ENCODE data around the gene CENATAC.

Gene CENATAC

GRCh38 chr11:118998822-118999221, 884 bp downstream of the CENATAC start:
- Histone ChIP-seq H3K9me3 (replicated peaks; ENCODE audit: insufficient read depth, low read length) (no peaks in the 10 kb centered on the region), H2AFZ (ENCODE audit: low read length) (0 out of 2 replicates have a peak overlapping the region, but pooled peaks have one; percentile 95), H4K20me1 (ENCODE audit: insufficient read depth, low read length) (no peaks in the 10 kb centered on the region), H3K4me1 (ENCODE audit: low read length) (peaks cover 8% of the 10 kb centered on the region; the same call in 1 of the 2 replicates), H3K4me3 (ENCODE audit: low read length) (peak overlapping the region; percentile 91), H3K27me3 (replicated peaks; ENCODE audit: insufficient read depth, low read length) (no peaks in the 10 kb centered on the region), H3K36me3 (replicated peaks; ENCODE audit: insufficient read depth, low read length) (peaks cover 4% of the 10 kb centered on the region; the same call in 1 of the 2 replicates), H3K4me2 (ENCODE audit: low read depth, low read length) (peak overlapping the region; percentile 96), H3F3A (ENCODE audit: insufficient read depth, low read length) (no peaks in the 10 kb centered on the region), H3K79me2 (ENCODE audit: low read length) (peaks cover 61% of the 10 kb centered on the region), H3K27ac (ENCODE audit: low read length) (no peak overlapping the region), H3K9me2 (replicated peaks; ENCODE audit: insufficient read depth, low read length) (no peaks in the 10 kb centered on the region), H3K9ac (ENCODE audit: low read length) (peak overlapping the region; percentile 79)
- no peak for DNase-seq
- TF ChIP-seq, protein P1, sequence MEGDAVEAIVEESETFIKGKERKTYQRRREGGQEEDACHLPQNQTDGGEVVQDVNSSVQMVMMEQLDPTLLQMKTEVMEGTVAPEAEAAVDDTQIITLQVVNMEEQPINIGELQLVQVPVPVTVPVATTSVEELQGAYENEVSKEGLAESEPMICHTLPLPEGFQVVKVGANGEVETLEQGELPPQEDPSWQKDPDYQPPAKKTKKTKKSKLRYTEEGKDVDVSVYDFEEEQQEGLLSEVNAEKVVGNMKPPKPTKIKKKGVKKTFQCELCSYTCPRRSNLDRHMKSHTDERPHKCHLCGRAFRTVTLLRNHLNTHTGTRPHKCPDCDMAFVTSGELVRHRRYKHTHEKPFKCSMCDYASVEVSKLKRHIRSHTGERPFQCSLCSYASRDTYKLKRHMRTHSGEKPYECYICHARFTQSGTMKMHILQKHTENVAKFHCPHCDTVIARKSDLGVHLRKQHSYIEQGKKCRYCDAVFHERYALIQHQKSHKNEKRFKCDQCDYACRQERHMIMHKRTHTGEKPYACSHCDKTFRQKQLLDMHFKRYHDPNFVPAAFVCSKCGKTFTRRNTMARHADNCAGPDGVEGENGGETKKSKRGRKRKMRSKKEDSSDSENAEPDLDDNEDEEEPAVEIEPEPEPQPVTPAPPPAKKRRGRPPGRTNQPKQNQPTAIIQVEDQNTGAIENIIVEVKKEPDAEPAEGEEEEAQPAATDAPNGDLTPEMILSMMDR (IDR thresholded peaks at IDR 0.05; ENCODE audit: low read length) = no peak
- TF ChIP-seq EZH2 (optimal IDR thresholded peaks at IDR 0.05; ENCODE audit: low read depth, low read length) (no peak), EZH2phosphoT487 (IDR thresholded peaks at IDR 0.05; ENCODE audit: low read length) (no peak)

GRCh38 chr11:119000906-119001305, 3.0 kb downstream of the CENATAC start:
- no peak overlapping the region for H3K9ac ChIP-seq (ENCODE audit: low read length)
- H3K27me3 ChIP-seq (replicated peaks; ENCODE audit: insufficient read depth, low read length) = no peaks in the 10 kb centered on the region
- H3F3A ChIP-seq (ENCODE audit: insufficient read depth, low read length) = no peaks in the 10 kb centered on the region
- H3K9me3 ChIP-seq (replicated peaks; ENCODE audit: insufficient read depth, low read length) = no peaks in the 10 kb centered on the region
- H3K9me2 ChIP-seq (replicated peaks; ENCODE audit: insufficient read depth, low read length) = no peaks in the 10 kb centered on the region
- no peak overlapping the region for H3K4me3 ChIP-seq (ENCODE audit: low read length)
- no peak overlapping the region for H3K4me2 ChIP-seq (ENCODE audit: low read depth, low read length)
- no peak overlapping the region for H2AFZ ChIP-seq (ENCODE audit: low read length)
- H3K36me3 ChIP-seq (replicated peaks; ENCODE audit: insufficient read depth, low read length) = peaks cover 6% of the 10 kb centered on the region; the same call in 1 of the 2 replicates
- H3K27ac ChIP-seq (ENCODE audit: low read length) = no peak overlapping the region
- no peaks in the 10 kb centered on the region for H4K20me1 ChIP-seq (ENCODE audit: insufficient read depth, low read length)
- DNase-seq = no peak
- peaks cover 58% of the 10 kb centered on the region for H3K79me2 ChIP-seq (ENCODE audit: low read length)
- TF ChIP-seq EZH2 (optimal IDR thresholded peaks at IDR 0.05; ENCODE audit: low read depth, low read length) (no peak), EZH2phosphoT487 (IDR thresholded peaks at IDR 0.05; ENCODE audit: low read length) (no peak)
- TF ChIP-seq, protein P1 (IDR thresholded peaks at IDR 0.05; ENCODE audit: low read length) = no peak
- H3K4me1 ChIP-seq (ENCODE audit: low read length) = peaks cover 8% of the 10 kb centered on the region; the same call in 1 of the 2 replicates

- no peak overlapping the region for H3K4me3 ChIP-seq (ENCODE audit: low read length)
- no peak for DNase-seq
- H3K27me3 ChIP-seq (replicated peaks; ENCODE audit: insufficient read depth, low read length) = no peaks in the 10 kb centered on the region
- no peaks in the 10 kb centered on the region for H3K9me3 ChIP-seq (replicated peaks; ENCODE audit: insufficient read depth, low read length)
- peaks cover 3% of the 10 kb centered on the region; the same call in 1 of the 2 replicates for H3K36me3 ChIP-seq (replicated peaks; ENCODE audit: insufficient read depth, low read length)
- H3K4me1 ChIP-seq (ENCODE audit: low read length) = no peaks in the 10 kb centered on the region
- H3K4me2 ChIP-seq (ENCODE audit: low read depth, low read length) = no peak overlapping the region
- no peaks in the 10 kb centered on the region for H3F3A ChIP-seq (ENCODE audit: insufficient read depth, low read length)
- TF ChIP-seq, protein P1 (IDR thresholded peaks at IDR 0.05; ENCODE audit: low read length) = no peak
- TF ChIP-seq EZH2phosphoT487 (IDR thresholded peaks at IDR 0.05; ENCODE audit: low read length) (no peak), EZH2 (optimal IDR thresholded peaks at IDR 0.05; ENCODE audit: low read depth, low read length) (no peak)
- no peak overlapping the region for H2AFZ ChIP-seq (ENCODE audit: low read length)
- no peak overlapping the region for H3K27ac ChIP-seq (ENCODE audit: low read length)
- H3K9me2 ChIP-seq (replicated peaks; ENCODE audit: insufficient read depth, low read length) = no peaks in the 10 kb centered on the region
- peaks cover 5% of the 10 kb centered on the region for H3K79me2 ChIP-seq (ENCODE audit: low read length)
- H4K20me1 ChIP-seq (ENCODE audit: insufficient read depth, low read length) = no peaks in the 10 kb centered on the region
- no peak overlapping the region for H3K9ac ChIP-seq (ENCODE audit: low read length)
These were observed 8.7 kb downstream of the CENATAC start for GRCh38 chr11:119006656-119007055.
